ENCODE results near the gene GPR137.

Gene GPR137

DNA sequence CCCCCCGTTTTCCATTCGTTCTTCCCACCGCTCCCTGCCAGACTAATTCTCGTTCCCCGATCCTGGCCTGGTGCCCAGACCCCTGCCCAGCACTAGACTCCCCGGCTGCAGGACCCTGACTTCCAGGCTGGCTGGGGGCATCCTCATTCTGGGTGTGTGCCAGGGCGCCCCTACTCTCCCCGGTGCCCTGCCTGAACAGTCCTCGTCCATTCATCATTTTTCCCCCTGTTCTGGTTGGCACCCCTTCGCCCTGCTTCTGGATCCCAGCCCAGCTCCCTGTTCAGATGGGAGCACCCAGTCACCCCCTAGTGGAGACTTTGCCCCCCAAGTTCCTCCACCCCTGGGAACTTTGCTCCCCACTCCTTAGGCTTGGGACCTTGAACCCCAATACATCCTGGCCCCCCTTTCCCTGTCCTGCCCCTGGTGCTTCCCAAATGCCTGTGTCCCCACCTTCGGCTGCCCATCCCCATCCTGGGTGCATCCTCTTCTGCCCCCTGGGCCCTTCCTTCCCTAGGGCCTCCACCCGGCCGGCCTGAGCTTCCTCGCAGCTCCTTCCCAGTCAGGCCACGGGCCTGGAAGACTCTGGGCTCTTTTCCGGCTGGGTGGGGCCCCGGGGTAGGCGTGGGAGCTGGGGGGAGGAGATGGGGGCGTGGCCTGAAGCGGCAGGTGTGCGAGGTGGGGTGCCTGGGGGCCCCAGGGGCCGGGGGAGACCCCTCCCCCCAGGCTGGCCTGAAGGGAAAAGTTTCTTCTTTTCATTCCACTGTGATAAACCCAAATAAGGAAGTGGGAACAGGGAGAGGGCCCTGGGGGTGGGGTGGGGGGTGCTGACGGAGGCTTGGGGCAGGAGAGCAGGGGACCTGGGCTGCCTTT lies 33.4 kb upstream of the GPR137 start:
- Histone ChIP-seq H3K36me3 (ENCODE audit: insufficient read depth, low read length) (peaks cover 11% of the 10 kb centered on the region), H3K27me3 (ENCODE audit: insufficient read depth, low read length) (no peaks in the 10 kb centered on the region), H3K9me3 (ENCODE audit: low read length) (no peaks in the 10 kb centered on the region), H2AFZ (ENCODE audit: low read depth, low read length) (peak overlapping the region; percentile 69), H3K4me3 (ENCODE audit: low read length) (peak overlapping the region; percentile 55), H3K4me1 (ENCODE audit: insufficient read depth, low read length) (peaks cover 33% of the 10 kb centered on the region)

DNA sequence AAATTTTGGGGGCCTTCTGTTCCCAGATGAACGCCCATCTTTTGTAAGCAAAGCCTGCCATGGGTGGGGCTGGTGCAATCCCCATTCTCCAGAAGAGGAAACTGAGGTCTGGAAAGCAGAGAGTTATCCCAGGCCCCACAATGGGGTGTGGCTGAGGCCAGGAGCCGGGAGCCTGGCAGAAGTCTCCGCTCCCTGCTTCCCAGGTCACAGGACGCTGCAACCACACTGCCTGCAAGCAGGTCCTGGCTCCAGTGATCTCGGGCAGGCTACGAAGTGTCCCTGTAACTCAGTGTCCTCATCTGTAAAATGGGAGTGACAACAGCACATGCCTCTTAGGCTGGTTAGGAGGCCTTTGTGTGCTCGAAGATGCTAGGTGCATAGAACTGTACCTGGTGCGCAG lies 32.6 kb upstream of the GPR137 start:
- Histone ChIP-seq H2AFZ (ENCODE audit: low read depth, low read length) (no peak overlapping the region), H3K9me3 (ENCODE audit: low read length) (no peaks in the 10 kb centered on the region), H3K4me1 (ENCODE audit: insufficient read depth, low read length) (peaks cover 26% of the 10 kb centered on the region), H3K27me3 (ENCODE audit: insufficient read depth, low read length) (no peaks in the 10 kb centered on the region), H3K36me3 (ENCODE audit: insufficient read depth, low read length) (peaks cover 12% of the 10 kb centered on the region), H3K4me3 (ENCODE audit: low read length) (no peak overlapping the region)

- peaks cover 22% of the 10 kb centered on the region for H3K4me1 ChIP-seq (ENCODE audit: insufficient read depth, low read length)
These were observed 32.2 kb upstream of the GPR137 start for GRCh38 chr11:64253481-64253880.

GRCh38 chr11:64254326-64254725 lies 31.3 kb upstream of the GPR137 start:
- no peak overlapping the region for H2AFZ ChIP-seq (ENCODE audit: low read depth, low read length)
- no peak overlapping the region for H3K4me3 ChIP-seq (ENCODE audit: low read length)
- H3K4me1 ChIP-seq (ENCODE audit: insufficient read depth, low read length) = peaks cover 19% of the 10 kb centered on the region
- H3K27me3 ChIP-seq (ENCODE audit: insufficient read depth, low read length) = no peaks in the 10 kb centered on the region
- peaks cover 21% of the 10 kb centered on the region for H3K36me3 ChIP-seq (ENCODE audit: insufficient read depth, low read length)
- H3K9me3 ChIP-seq (ENCODE audit: low read length) = no peaks in the 10 kb centered on the region

More at GRCh38 chr11:64253481-64253880, 32.2 kb upstream of the GPR137 start:
- H2AFZ ChIP-seq (ENCODE audit: low read depth, low read length) = no peak overlapping the region
- H3K4me3 ChIP-seq (ENCODE audit: low read length) = no peak overlapping the region
- no peaks in the 10 kb centered on the region for H3K9me3 ChIP-seq (ENCODE audit: low read length)
- peaks cover 16% of the 10 kb centered on the region for H3K36me3 ChIP-seq (ENCODE audit: insufficient read depth, low read length)
- no peaks in the 10 kb centered on the region for H3K27me3 ChIP-seq (ENCODE audit: insufficient read depth, low read length)

DNA sequence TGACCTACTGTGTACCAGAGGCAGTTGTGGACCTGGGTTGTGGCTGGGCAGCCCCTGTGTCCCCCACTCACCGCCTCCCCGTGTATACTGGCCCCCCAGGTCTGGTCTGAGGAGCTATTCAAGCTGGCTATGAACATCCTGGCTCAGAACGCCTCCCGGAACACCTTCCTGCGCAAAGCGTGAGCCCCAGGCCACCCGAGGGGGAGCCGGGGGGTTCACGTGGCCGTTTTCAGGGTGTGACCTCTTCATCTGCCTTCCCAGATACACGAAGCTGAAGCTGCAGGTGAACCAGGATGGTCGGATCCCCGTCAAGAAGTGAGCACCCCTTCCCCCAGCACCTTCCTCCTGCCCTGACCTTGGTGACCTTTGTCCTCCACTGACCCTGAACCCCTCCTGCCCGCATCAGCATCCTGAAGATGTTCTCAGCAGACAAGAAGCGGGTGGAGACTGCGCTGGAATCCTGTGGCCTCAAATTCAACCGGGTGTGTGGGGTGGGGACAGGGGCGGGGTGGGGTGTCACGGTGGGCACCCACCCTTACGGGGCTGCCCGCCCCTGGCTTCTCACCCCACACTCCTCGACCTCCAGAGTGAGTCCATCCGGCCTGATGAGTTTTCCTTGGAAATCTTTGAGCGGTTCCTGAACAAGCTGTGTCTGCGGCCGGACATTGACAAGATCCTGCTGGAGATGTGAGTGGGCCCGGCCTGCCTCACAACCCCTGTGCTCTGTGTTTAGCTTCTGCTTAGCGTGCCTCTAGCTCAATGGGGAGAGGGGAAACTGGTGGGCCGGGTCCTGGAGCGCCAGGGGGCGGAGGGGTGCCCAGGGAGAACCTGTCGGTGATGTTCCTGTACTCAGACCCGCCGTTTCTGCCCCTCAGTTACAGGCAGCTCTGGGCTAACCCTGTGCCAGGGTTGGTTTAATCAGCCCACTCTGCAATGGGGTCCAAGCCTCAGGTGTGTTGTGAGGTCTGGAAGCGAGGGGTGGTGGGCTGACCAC lies 30.2 kb upstream of the GPR137 start:
- no peak overlapping the region for H2AFZ ChIP-seq (ENCODE audit: low read depth, low read length)
- no peak overlapping the region for H3K4me3 ChIP-seq (ENCODE audit: low read length)
- H3K4me1 ChIP-seq (ENCODE audit: insufficient read depth, low read length) = peaks cover 13% of the 10 kb centered on the region
- H3K36me3 ChIP-seq (ENCODE audit: insufficient read depth, low read length) = peaks cover 31% of the 10 kb centered on the region
- no peaks in the 10 kb centered on the region for H3K9me3 ChIP-seq (ENCODE audit: low read length)
- no peaks in the 10 kb centered on the region for H3K27me3 ChIP-seq (ENCODE audit: insufficient read depth, low read length)

GRCh38 chr11:64256300-64256699 lies 29.3 kb upstream of the GPR137 start:
- Histone ChIP-seq H2AFZ (ENCODE audit: low read depth, low read length) (no peak overlapping the region), H3K27me3 (ENCODE audit: insufficient read depth, low read length) (no peaks in the 10 kb centered on the region), H3K9me3 (ENCODE audit: low read length) (no peaks in the 10 kb centered on the region), H3K4me1 (ENCODE audit: insufficient read depth, low read length) (peaks cover 6% of the 10 kb centered on the region), H3K4me3 (ENCODE audit: low read length) (no peak overlapping the region), H3K36me3 (ENCODE audit: insufficient read depth, low read length) (peaks cover 35% of the 10 kb centered on the region)

DNA sequence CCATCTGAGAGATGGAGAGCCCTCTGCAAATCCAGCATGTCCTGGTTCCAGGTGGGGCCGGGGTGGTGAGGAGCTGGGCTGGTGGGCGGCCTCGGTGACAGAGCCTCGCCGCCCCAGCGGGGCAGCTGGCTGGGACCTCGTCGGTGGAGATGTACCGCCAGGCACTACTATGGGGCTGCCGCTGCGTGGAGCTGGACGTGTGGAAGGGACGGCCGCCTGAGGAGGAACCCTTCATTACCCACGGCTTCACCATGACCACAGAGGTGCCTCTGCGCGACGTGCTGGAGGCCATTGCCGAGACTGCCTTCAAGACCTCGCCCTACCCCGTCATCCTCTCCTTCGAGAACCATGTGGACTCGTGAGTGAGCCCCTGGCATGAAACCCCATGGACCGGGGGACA lies 27.3 kb upstream of the GPR137 start:
- H3K36me3 ChIP-seq (ENCODE audit: insufficient read depth, low read length) = peaks cover 55% of the 10 kb centered on the region

DNA sequence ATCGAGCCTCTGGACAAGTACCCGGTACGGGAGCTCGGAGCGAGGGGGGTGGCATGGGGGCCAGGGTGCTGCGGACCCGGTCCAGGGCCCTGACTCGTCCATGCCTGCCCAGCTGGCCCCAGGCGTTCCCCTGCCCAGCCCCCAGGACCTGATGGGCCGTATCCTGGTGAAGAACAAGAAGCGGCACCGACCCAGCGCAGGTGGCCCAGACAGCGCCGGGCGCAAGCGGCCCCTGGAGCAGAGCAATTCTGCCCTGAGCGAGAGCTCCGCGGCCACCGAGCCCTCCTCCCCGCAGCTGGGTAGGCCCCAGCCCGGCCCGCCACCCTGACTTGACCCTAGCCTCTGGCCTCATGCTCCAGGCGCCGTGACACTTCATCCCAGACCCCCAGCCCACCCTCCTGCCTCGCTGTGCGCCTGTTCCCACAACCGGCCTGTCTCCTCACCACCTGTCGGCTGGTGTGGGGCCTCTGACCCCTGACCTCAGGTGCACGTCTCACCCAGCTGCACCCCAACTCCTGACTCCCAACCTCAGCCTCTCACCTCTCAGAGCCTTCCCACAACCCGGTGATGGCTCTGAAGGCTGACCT lies 26.6 kb upstream of the GPR137 start:
- Histone ChIP-seq H3K4me3 (ENCODE audit: low read length) (no peak overlapping the region), H2AFZ (ENCODE audit: low read depth, low read length) (no peak overlapping the region), H3K36me3 (ENCODE audit: insufficient read depth, low read length) (peaks cover 56% of the 10 kb centered on the region), H3K27me3 (ENCODE audit: insufficient read depth, low read length) (no peaks in the 10 kb centered on the region), H3K4me1 (ENCODE audit: insufficient read depth, low read length) (no peaks in the 10 kb centered on the region), H3K9me3 (ENCODE audit: low read length) (no peaks in the 10 kb centered on the region)

More for the DNA sequence above, 27.3 kb upstream of the GPR137 start:
- Histone ChIP-seq H3K4me1 (ENCODE audit: insufficient read depth, low read length) (no peaks in the 10 kb centered on the region), H3K9me3 (ENCODE audit: low read length) (no peaks in the 10 kb centered on the region), H3K27me3 (ENCODE audit: insufficient read depth, low read length) (no peaks in the 10 kb centered on the region), H3K4me3 (ENCODE audit: low read length) (no peak overlapping the region), H2AFZ (ENCODE audit: low read depth, low read length) (no peak overlapping the region)

DNA sequence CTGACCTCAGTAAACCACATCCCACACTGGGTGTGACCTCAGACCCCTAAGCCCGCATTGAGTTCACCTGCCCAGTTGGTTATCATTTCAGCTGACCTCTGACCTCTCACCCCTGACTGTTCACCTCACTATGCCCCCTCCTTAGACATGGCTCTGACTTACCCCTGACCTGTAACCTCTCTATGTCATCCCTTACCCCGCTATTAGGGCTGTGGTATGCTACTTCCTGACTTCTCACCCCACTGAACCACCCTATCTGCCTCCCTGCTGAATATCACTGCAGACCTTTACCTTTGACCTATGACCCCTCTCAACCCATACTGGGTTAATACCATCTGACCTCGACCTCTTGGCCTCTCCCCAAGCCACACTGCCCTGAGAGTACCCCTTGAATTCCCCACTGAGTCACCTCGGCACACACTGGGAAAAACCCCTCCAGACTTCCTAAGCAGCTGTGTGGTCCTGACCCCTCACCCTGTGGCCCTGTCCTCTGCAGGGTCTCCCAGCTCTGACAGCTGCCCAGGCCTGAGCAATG lies 26.0 kb upstream of the GPR137 start:
- H3K36me3 ChIP-seq (ENCODE audit: insufficient read depth, low read length) = peaks cover 56% of the 10 kb centered on the region
- H3K27me3 ChIP-seq (ENCODE audit: insufficient read depth, low read length) = no peaks in the 10 kb centered on the region
- no peaks in the 10 kb centered on the region for H3K9me3 ChIP-seq (ENCODE audit: low read length)
- H2AFZ ChIP-seq (ENCODE audit: low read depth, low read length) = no peak overlapping the region
- no peak overlapping the region for H3K4me3 ChIP-seq (ENCODE audit: low read length)
- no peaks in the 10 kb centered on the region for H3K4me1 ChIP-seq (ENCODE audit: insufficient read depth, low read length)

DNA sequence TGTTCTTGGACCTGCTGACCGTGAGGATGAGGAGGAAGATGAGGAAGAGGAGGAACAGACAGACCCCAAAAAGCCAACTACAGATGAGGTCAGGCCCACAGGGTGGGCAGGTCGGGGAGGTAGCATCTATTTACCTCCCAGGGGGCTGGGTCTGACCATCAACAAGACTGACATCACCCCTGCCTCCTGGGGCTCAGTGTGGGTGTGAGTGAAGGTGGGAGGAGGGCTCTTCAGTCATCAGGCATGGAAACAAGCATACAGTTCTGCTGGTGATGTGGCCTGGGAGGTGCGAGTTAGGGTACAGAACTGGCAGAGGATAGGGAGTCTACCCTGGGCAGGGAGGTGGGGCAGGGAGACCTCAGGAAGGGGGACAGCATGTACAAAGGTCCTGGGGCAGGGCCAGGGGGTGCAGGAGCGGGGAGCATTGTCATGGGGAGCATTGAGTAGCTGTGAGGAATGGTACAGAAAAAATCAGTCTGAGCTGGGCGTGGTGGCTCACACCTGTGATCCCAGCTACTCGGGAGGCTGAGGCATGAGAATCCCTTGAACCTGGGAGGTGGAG lies 25.4 kb upstream of the GPR137 start:
- H2AFZ ChIP-seq (ENCODE audit: low read depth, low read length) = no peak overlapping the region
- H3K4me3 ChIP-seq (ENCODE audit: low read length) = no peak overlapping the region
- no peaks in the 10 kb centered on the region for H3K9me3 ChIP-seq (ENCODE audit: low read length)
- H3K36me3 ChIP-seq (ENCODE audit: insufficient read depth, low read length) = peaks cover 56% of the 10 kb centered on the region
- no peaks in the 10 kb centered on the region for H3K27me3 ChIP-seq (ENCODE audit: insufficient read depth, low read length)
- no peaks in the 10 kb centered on the region for H3K4me1 ChIP-seq (ENCODE audit: insufficient read depth, low read length)

- H3K36me3 ChIP-seq (ENCODE audit: insufficient read depth, low read length) = peaks cover 52% of the 10 kb centered on the region
- no peaks in the 10 kb centered on the region for H3K27me3 ChIP-seq (ENCODE audit: insufficient read depth, low read length)
- H3K9me3 ChIP-seq (ENCODE audit: low read length) = no peaks in the 10 kb centered on the region
- H3K4me3 ChIP-seq (ENCODE audit: low read length) = no peak overlapping the region
- H3K4me1 ChIP-seq (ENCODE audit: insufficient read depth, low read length) = no peaks in the 10 kb centered on the region
- H2AFZ ChIP-seq (ENCODE audit: low read depth, low read length) = no peak overlapping the region
These were observed 24.0 kb upstream of the GPR137 start for GRCh38 chr11:64261556-64262080.

DNA sequence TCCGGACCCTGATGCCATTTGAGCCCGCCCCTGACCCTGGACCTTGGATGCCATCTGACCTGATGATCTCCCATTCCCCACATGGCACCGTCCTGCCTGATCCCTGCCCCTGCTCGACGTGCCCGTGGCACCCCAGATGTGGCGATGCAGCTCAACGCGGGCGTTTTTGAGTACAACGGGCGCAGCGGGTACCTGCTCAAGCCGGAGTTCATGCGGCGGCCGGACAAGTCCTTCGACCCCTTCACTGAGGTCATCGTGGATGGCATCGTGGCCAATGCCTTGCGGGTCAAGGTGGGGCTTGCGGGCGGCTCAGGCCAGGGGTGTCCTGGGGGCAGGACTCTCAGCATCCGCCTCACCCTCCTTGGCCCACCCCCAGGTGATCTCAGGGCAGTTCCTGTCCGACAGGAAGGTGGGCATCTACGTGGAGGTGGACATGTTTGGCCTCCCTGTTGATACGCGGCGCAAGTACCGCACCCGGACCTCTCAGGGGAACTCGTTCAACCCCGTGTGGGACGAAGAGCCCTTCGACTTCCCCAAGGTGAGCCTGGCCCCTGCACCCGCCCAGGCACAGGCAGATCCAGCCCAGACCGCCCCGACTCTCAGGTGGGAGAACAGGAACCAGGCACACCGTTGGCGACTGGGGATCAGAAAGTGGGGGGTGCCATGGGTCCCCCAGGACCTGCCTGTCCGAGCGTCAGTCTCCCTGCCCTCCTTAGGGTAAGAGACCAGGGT lies 23.2 kb upstream of the GPR137 start:
- no peaks in the 10 kb centered on the region for H3K9me3 ChIP-seq (ENCODE audit: low read length)
- no peak overlapping the region for H3K4me3 ChIP-seq (ENCODE audit: low read length)
- no peaks in the 10 kb centered on the region for H3K27me3 ChIP-seq (ENCODE audit: insufficient read depth, low read length)
- H3K4me1 ChIP-seq (ENCODE audit: insufficient read depth, low read length) = no peaks in the 10 kb centered on the region
- no peak overlapping the region for H2AFZ ChIP-seq (ENCODE audit: low read depth, low read length)
- peaks cover 51% of the 10 kb centered on the region for H3K36me3 ChIP-seq (ENCODE audit: insufficient read depth, low read length)

Data from neuron (in vitro differentiated cells).